ENCODE measurements around the gene ARTN.
A peak's percentile ranks its signal among the peaks of the same experiment; 100 is the strongest.

DNA sequence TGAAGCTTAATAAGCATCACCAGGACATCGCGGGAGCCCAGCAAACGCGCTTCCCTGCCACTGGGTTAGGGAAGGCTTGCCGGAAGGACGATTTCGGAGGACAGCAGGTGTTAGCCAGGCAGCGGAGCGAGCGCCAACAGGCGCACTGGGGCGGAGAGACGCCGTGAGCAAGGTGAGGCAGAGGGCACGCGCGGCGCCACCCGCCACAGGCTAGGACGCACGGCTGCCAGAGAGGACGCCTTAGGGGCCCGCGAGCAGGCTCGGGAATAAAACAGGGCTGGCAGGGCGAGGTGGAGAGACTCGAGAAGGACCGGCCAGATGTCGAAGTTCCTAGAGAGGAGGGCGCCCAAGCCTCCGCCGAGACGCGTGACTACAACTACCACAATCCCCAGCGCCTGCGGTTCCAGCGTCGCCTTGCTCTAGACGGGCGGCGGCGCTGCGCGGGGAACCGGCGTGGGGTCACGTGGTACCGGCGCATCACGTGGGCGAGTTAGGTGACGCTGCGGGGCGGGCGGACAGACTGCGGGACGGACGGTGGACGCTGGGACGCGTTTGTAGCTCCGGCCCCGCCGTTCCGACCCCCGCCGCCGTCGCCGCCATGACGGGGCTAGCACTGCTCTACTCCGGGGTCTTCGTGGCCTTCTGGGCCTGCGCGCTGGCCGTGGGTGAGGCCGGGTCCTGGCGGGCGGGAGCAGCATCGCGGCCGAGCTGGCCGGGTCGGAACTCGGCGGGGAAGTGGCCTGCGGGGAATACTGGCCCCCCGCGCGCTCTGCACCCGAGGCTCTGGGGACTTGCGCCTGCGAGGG lies 41.0 kb downstream of the ARTN start, which contains the start of gene ATP6V0B:
- TF ChIP-seq POLR2A (IDR thresholded peaks at IDR 0.05) (peak; percentile 83 to 93 (median 88)), CTCF (IDR thresholded peaks at IDR 0.05) (peak in 5 of 7 experiments; percentile 11 to 46 (median 37))
